ENCODE results near the gene ZNF143.

ZNF143 gene

DNA sequence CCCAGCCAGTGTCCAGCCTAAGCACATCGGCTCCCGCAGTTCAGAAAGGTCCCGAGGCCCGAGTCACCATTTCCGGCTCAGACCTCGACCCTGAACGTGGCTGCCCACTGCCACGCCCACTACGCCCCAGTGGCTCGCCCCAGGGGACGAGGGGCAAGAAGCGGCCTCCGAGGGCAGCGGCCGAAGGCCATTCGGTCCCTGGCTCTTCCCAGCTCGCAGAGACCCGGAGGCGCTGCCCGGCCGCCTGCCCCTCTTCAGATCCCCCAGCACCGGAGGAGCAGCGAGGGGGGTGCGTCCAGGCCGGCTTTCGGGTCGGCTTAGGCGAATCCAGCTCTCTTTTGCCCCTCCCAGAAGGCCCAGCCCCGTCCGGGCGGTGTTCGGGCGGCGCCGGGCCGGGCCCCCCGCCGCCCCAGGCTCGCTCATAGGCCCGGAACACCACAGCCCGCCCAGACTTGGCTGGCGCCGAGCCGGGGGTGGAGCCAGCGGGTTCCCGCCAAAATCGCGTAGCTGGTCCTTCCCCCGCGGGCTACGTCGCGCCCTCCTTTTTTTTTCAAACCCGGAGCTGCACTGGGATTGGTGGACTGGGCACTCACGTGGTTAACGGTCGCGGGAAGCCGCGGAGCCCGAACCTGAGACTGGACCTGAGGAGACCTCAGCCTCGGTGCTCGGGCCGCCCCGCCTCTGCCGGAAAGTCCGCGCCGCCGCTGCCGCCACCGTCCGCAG, 112.4 kb downstream of the ZNF143 start, which contains the start of gene WEE1:
WEE1 (plus strand) TSS at position 619 of the 723 bp plus-strand sequence. CDS start 264 bp downstream, outside the sequence.
- TF ChIP-seq GATA3 (IDR thresholded peaks at IDR 0.05; ENCODE audit: low read depth, low read length) (no peak), GATA2 (IDR thresholded peaks at IDR 0.05; ENCODE audit: low read depth, low read length) (no peak)

DNA sequence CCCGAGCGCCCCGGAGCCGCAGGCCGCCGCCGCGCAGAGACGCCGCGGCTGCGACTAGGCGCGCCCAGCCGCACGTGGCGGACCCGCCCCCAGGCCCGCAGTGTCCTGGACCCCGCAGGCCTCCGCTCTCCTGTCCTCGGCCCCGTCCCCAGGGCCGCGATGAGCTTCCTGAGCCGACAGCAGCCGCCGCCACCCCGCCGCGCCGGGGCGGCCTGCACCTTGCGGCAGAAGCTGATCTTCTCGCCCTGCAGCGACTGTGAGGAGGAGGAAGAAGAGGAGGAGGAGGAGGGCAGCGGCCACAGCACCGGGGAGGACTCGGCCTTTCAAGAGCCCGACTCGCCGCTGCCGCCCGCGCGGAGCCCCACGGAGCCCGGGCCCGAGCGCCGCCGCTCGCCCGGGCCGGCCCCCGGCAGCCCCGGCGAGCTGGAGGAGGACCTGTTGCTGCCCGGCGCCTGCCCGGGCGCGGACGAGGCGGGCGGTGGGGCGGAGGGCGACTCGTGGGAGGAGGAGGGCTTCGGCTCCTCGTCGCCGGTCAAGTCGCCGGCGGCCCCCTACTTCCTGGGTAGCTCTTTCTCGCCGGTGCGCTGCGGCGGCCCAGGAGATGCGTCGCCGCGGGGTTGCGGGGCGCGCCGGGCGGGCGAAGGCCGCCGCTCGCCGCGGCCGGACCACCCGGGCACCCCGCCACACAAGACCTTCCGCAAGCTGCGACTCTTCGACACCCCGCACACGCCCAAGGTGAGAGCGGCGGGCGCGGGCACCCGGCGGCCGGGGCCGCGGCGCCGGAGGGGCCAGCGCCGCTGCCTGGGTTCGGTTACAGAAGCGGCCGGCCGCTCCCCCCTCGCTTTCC, 113.2 kb downstream of the ZNF143 start:
- TF ChIP-seq GATA3 (IDR thresholded peaks at IDR 0.05; ENCODE audit: low read depth, low read length) (no peak), GATA2 (IDR thresholded peaks at IDR 0.05; ENCODE audit: low read depth, low read length) (no peak)

DNA sequence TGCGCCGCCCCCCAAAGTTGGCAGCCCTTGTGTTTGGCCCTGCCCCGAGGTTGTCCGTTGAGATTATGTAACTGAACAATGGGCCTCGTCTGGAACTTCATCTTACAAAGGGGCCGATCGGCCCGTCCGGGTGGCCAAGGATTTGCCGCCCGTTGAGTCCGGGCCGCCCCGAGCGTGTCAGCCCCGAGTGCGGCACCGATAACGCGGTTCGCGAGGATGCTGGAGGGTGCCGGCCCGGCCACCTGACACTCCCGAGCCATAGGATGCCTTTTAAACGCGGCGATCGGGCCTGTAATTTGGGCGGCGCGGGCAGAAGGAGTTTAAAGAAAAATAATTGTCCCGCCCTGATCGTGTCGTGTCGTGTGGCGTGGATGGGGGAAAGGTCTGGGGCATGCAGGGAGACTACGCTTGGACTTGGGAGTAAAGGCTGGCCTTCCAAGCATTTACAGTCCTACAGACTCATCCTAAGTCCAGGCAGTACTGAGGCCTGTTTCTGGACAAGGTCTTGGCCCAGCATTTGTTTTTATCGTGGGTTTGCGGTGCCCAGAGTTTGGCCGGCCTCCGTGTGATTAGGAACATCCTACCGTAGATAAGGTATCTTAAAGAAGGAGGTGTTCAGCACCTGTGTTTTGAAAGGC, 113.9 kb downstream of the ZNF143 start:
- no peak for TF ChIP-seq GATA3 (IDR thresholded peaks at IDR 0.05; ENCODE audit: low read depth, low read length)
- TF ChIP-seq GATA2 (IDR thresholded peaks at IDR 0.05; ENCODE audit: low read depth, low read length) = peak; percentile 11; the same call in 1 of the 2 replicates

DNA sequence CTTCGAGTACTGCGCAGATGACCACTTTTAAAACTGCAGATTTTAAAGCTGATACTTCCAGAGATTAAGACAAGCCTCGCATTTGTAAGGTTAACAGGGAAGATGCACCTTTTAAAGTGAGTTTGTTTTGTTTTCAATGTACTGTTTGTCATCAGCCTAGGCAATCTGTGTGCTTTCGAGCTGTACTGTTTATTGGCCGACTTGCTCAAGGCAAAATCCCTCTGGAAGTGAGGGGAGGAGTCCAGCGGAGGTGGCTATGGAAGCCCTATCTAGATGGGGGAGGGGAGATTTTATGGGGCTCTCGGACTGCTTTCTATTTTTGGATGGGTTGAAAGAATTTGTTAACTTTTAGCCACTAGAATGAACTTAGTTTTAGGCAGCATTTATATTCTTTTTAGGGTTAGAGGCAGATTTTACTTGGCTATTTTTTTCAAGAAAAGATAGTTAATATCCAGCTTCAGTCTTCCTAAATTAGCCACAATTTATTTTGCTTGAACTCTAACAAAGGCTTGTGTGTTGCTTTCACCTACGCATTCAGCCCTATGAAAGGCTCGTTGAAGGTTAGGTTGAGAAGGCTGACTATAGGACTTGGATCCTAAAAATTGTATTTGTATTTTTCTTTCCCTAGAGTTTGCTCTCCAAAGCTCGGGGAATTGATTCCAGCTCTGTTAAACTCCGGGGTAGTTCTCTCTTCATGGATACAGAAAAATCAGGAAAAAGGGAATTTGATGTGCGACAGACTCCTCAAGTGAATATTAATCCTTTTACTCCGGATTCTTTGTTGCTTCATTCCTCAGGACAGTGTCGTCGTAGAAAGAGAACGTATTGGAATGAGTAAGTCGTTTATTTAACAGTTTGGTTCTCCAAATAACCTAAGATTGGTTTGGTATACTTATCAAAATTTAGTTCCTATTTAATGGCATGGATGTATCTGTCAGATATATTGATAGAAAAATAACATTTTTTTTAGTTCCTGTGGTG, 114.7 kb downstream of the ZNF143 start:
- no peak; the same call in 1 of the 2 replicates for TF ChIP-seq GATA2 (IDR thresholded peaks at IDR 0.05; ENCODE audit: low read depth, low read length)
- TF ChIP-seq GATA3 (IDR thresholded peaks at IDR 0.05; ENCODE audit: low read depth, low read length) = no peak

DNA sequence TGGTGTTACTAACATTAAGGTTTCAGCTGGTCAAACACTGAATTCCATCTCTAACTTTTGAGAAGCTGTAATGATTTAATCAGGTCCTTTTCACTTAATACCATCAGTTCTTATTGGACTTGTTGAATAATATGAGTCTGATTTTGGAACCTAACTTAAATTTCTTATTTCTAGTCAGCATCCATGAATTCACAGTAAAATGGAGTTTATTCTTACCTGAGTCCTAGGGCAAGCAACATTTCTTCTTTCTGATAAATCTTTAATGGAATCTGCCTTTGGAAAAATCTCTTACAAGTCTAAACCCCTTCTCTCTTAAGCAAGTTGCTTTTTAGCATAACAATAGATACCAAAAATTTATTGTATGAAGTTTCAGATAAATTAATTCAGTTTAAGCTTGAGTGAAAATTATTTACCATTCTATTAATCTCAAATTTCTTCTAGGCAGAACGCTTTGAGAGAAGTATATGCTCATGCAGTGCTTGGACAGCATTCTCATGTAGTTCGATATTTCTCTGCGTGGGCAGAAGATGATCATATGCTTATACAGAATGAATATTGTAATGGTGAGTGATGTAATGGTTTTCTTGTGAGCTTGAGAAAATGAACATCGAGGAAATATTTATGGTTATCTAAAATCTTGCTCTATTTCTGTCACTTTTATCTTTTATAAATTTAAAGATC, 116.0 kb downstream of the ZNF143 start:
- no peak for TF ChIP-seq GATA2 (IDR thresholded peaks at IDR 0.05; ENCODE audit: low read depth, low read length)
- TF ChIP-seq GATA3 (IDR thresholded peaks at IDR 0.05; ENCODE audit: low read depth, low read length) = no peak

DNA sequence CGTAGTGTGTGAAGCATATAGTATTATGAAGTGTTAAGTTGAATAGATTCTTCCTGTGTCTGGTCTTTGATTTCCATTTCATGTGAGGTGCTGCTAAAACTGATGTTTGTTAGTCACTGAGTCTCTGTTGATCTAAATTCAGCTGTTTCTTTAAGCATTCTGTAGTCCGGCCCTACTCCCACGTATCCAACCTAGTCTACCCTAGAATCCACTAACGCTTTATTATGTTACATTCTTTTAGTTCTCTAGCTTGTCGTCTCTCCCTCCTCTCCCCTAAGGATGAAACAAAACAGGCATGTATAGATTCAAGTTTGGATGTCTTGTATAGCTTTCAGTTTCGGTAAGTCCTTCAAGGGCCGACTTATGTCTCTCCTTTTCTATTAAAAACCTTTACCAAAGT, 116.7 kb downstream of the ZNF143 start:
- TF ChIP-seq GATA2 (IDR thresholded peaks at IDR 0.05; ENCODE audit: low read depth, low read length) = no peak
- TF ChIP-seq GATA3 (IDR thresholded peaks at IDR 0.05; ENCODE audit: low read depth, low read length) = no peak

Measured in SH-SY5Y (cell line).